Neural cell (in vitro differentiated cells): ENCODE data around the gene PRRG4.

Source experiments
- POLR2AphosphoS5 ChIP-seq: IDR thresholded peaks from 2 replicates; pipeline ENCODE4 v1.6.1; 2012
- SMC3 ChIP-seq: fragments of 450-650 bp; conservative IDR thresholded peaks from 2 replicates; pipeline ENCODE4 v1.6.1; 2014; ENCODE audit warnings: antibody characterized with exemption, mild to moderate bottlenecking, moderate library complexity; ENCODE audit not compliant: poor library complexity
- TF ChIP-seq, protein P1 (sequence below): fragments of 450-650 bp; IDR thresholded peaks from 2 replicates; pipeline ENCODE4 v1.5.1; 2014; ENCODE audit warnings: antibody characterized with exemption, mild to moderate bottlenecking, moderate library complexity; ENCODE audit not compliant: poor library complexity, severe bottlenecking

DNA sequence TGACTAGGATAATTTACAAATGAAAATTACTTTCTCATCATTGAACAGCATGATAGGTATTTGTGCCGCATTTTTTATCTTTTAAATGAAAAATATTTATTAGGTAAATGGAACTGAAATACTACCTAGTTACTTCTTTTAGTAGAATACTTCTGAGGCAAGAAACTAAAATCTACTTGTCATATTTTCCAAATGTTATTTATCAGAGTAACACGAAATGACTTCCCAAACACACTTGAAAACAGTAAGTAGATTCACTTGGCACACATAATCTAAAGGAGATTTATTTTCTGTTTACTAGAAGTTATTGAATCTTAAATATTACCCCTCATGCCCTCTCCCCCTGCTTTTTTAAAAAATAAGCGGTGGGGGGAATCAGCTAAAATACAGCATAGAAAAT, 65.2 kb downstream of the PRRG4 start:
- TF ChIP-seq, protein P1, sequence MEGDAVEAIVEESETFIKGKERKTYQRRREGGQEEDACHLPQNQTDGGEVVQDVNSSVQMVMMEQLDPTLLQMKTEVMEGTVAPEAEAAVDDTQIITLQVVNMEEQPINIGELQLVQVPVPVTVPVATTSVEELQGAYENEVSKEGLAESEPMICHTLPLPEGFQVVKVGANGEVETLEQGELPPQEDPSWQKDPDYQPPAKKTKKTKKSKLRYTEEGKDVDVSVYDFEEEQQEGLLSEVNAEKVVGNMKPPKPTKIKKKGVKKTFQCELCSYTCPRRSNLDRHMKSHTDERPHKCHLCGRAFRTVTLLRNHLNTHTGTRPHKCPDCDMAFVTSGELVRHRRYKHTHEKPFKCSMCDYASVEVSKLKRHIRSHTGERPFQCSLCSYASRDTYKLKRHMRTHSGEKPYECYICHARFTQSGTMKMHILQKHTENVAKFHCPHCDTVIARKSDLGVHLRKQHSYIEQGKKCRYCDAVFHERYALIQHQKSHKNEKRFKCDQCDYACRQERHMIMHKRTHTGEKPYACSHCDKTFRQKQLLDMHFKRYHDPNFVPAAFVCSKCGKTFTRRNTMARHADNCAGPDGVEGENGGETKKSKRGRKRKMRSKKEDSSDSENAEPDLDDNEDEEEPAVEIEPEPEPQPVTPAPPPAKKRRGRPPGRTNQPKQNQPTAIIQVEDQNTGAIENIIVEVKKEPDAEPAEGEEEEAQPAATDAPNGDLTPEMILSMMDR: no peak
- TF ChIP-seq SMC3: no peak
- no peak for TF ChIP-seq POLR2AphosphoS5
